HEK293 (cell line): Measurements from ENCODE around the gene SKAP1.

Experiments used
- CTCF ChIA-PET: fragments of 350-600 bp; formaldehyde crosslinking; extraction: SDS; loops from one replicate; lab custom pipeline; 2021; ENCODE audit warnings: antibody characterized with exemption; lab: Yijun Ruan, JAX
- POLR2A ChIA-PET: fragments of 300-600 bp; formaldehyde crosslinking; extraction: SDS; loops from one replicate; lab custom pipeline; 2020; ENCODE audit warnings: antibody characterized with exemption, inconsistent platforms; lab: Yijun Ruan, JAX
- H3K27ac ChIP-seq: fragments of 200-500 bp; sonication (Bioruptor generic); 2 replicates; pipeline ENCODE4 v1.5.1; 2014; ENCODE audit warnings: low read depth, low read length, control low read depth, inconsistent platforms; ENCODE audit errors: extremely low read depth
- H3K36me3 ChIP-seq, 2 experiments: fragments of 200-500 bp in 1 of 2; sonication (Bioruptor generic) in 1 of 2; 1 replicate in 1 of 2; 2 replicates in 1 of 2; pipeline ENCODE4 v1.5.1; 2014 to 2017; ENCODE audit warnings: inconsistent platforms in 2 of 2, low read length in 2 of 2; ENCODE audit not compliant: control insufficient read depth in 2 of 2, insufficient read depth in 1 of 2
- H3K4me1 ChIP-seq: fragments of 200-500 bp; sonication (Bioruptor generic); 2 replicates; pipeline ENCODE4 v1.5.1; 2014; ENCODE audit warnings: mild to moderate bottlenecking, low read length, inconsistent platforms; ENCODE audit not compliant: control insufficient read depth, insufficient read depth
- H3K4me3 ChIP-seq: 2 replicates; pipeline ENCODE4 v1.5.1; 2011; ENCODE audit warnings: low read depth, mild to moderate bottlenecking, control low read depth, low read length, moderate library complexity
- H3K9me3 ChIP-seq: fragments of 200-500 bp; sonication (Bioruptor generic); 2 replicates; pipeline ENCODE4 v1.5.1; 2014; ENCODE audit warnings: low read depth, low read length, inconsistent platforms; ENCODE audit not compliant: control insufficient read depth, insufficient read depth
- AEBP2 ChIP-seq: fragments of 450-650 bp; formaldehyde crosslinking; IDR thresholded peaks from 2 replicates; pipeline ENCODE4 v1.5.1; 2016; ENCODE audit warnings: missing biosample characterization, missing genetic modification characterization, borderline replicate concordance
- BCL11B ChIP-seq: fragments of 450-650 bp; formaldehyde crosslinking; IDR thresholded peaks from 2 replicates; pipeline ENCODE4 v1.5.1; 2016; ENCODE audit warnings: low read depth, missing biosample characterization, missing genetic modification characterization
- IKZF3 ChIP-seq: fragments of 450-650 bp; IDR thresholded peaks from 2 replicates; pipeline ENCODE4 v1.5.0; 2018; ENCODE audit warnings: missing biosample characterization, mild to moderate bottlenecking, missing genetic modification characterization, moderate library complexity
- OSR2 ChIP-seq: fragments of 450-650 bp; formaldehyde crosslinking; IDR thresholded peaks from 2 replicates; pipeline ENCODE4 v1.5.1; 2016; ENCODE audit warnings: missing biosample characterization, missing genetic modification characterization
- RBAK ChIP-seq: fragments of 450-650 bp; formaldehyde crosslinking; IDR thresholded peaks from 2 replicates; pipeline ENCODE4 v1.5.1; 2016; ENCODE audit warnings: missing biosample characterization, missing genetic modification characterization
- SALL2 ChIP-seq: fragments of 450-650 bp; formaldehyde crosslinking; IDR thresholded peaks from 2 replicates; pipeline ENCODE4 v1.5.0; 2017; ENCODE audit warnings: missing biosample characterization, mild to moderate bottlenecking, missing genetic modification characterization, borderline replicate concordance
- ZBTB17 ChIP-seq: fragments of 450-650 bp; formaldehyde crosslinking; IDR thresholded peaks from 2 replicates; pipeline ENCODE4 v1.5.1; 2016; ENCODE audit warnings: missing biosample characterization, missing genetic modification characterization
- ZBTB6 ChIP-seq: fragments of 450-650 bp; formaldehyde crosslinking; IDR thresholded peaks from 2 replicates; pipeline ENCODE4 v1.5.1; 2017; ENCODE audit warnings: missing biosample characterization, missing genetic modification characterization
- ZNF175 ChIP-seq: fragments of 450-650 bp; formaldehyde crosslinking; IDR thresholded peaks from 2 replicates; pipeline ENCODE4 v1.5.1; 2016; ENCODE audit warnings: missing biosample characterization, missing genetic modification characterization
- ZNF211 ChIP-seq: fragments of 450-650 bp; formaldehyde crosslinking; IDR thresholded peaks from 2 replicates; pipeline ENCODE4 v1.5.1; 2016; ENCODE audit warnings: low read depth, missing biosample characterization, missing genetic modification characterization
- ZNF23 ChIP-seq: fragments of 450-650 bp; formaldehyde crosslinking; IDR thresholded peaks from 2 replicates; pipeline ENCODE4 v1.5.1; 2016; ENCODE audit warnings: missing biosample characterization, missing genetic modification characterization, borderline replicate concordance
- ZNF335 ChIP-seq: fragments of 450-650 bp; formaldehyde crosslinking; conservative IDR thresholded peaks from 2 replicates; pipeline ENCODE4 v1.5.1; 2016; ENCODE audit warnings: missing biosample characterization, missing genetic modification characterization
- ZNF350 ChIP-seq: fragments of 450-650 bp; formaldehyde crosslinking; IDR thresholded peaks from 2 replicates; pipeline ENCODE4 v1.5.0; 2017; ENCODE audit warnings: missing biosample characterization, mild to moderate bottlenecking, missing genetic modification characterization
- ZNF518A ChIP-seq: fragments of 450-650 bp; formaldehyde crosslinking; conservative IDR thresholded peaks from 2 replicates; pipeline ENCODE4 v1.5.1; 2016; ENCODE audit warnings: low read depth, missing biosample characterization, missing genetic modification characterization
- ZNF549 ChIP-seq: fragments of 450-650 bp; IDR thresholded peaks from 2 replicates; pipeline ENCODE4 v1.5.1; 2018; ENCODE audit warnings: missing biosample characterization, missing genetic modification characterization, mild to moderate bottlenecking, inconsistent platforms, moderate library complexity
- ZNF558 ChIP-seq: fragments of 450-650 bp; formaldehyde crosslinking; IDR thresholded peaks from 2 replicates; pipeline ENCODE4 v1.5.1; 2016; ENCODE audit warnings: missing biosample characterization, missing genetic modification characterization
- ZNF600 ChIP-seq: fragments of 450-650 bp; formaldehyde crosslinking; IDR thresholded peaks from 2 replicates; pipeline ENCODE4 v1.5.1; 2016; ENCODE audit warnings: missing biosample characterization, missing genetic modification characterization
- ZNF704 ChIP-seq: fragments of 450-650 bp; formaldehyde crosslinking; IDR thresholded peaks from 2 replicates; pipeline ENCODE4 v1.5.1; 2016; ENCODE audit warnings: missing biosample characterization, missing genetic modification characterization
- ZNF776 ChIP-seq: fragments of 450-650 bp; formaldehyde crosslinking; IDR thresholded peaks from 2 replicates; pipeline ENCODE4 v1.5.0; 2017; ENCODE audit warnings: missing biosample characterization, missing genetic modification characterization, borderline replicate concordance
- ZSCAN16 ChIP-seq: fragments of 450-650 bp; formaldehyde crosslinking; IDR thresholded peaks from 2 replicates; pipeline ENCODE4 v1.5.1; 2016; ENCODE audit warnings: missing biosample characterization, missing genetic modification characterization

Gene SKAP1

GRCh38 chr17:48462946-48463345 is 32.9 kb upstream of the SKAP1 start:
- H3K4me3 ChIP-seq: no peak overlapping the region
- TF ChIP-seq RBAK (tag by site-specific recombination) (no peak), ZNF549 (no peak), IKZF3 (no peak), ZNF350 (tag by site-specific recombination) (no peak), AEBP2 (tag by site-specific recombination) (no peak), ZNF335 (no peak), ZSCAN16 (tag by site-specific recombination) (no peak), ZNF175 (tag by site-specific recombination) (no peak), ZNF776 (tag by site-specific recombination) (no peak), ZNF211 (tag by site-specific recombination) (no peak), ZNF518A (tag by site-specific recombination) (no peak)
- TF ChIP-seq, all 188 proteins: peak for 0
- no peaks in the 10 kb centered on the region for H3K36me3 ChIP-seq
- H3K27ac ChIP-seq: no peak overlapping the region
- no peaks in the 10 kb centered on the region for H3K9me3 ChIP-seq
- H3K4me1 ChIP-seq: no peaks in the 10 kb centered on the region; the same call in 1 of the 2 replicates
- CTCF ChIA-PET: interaction anchor here (0.6 to 1.6 kb wide), 5 partner anchors 9 to 202 kb away, joined by 3 to 7 read pairs (median 4); partner anchors contain the start of gene HOXB5
- POLR2A ChIA-PET: no interaction called here

- Histone ChIP-seq H3K36me3 (no peaks in the 10 kb centered on the region), H3K27ac (no peak overlapping the region), H3K4me1 (peaks cover 9% of the 10 kb centered on the region), H3K9me3 (no peaks in the 10 kb centered on the region), H3K4me3 (no peak overlapping the region)
- POLR2A ChIA-PET: no interaction called here
- CTCF ChIA-PET: interaction anchor here (0.5 to 1.4 kb wide), 5 partner anchors 12 to 196 kb away, joined by 3 to 7 read pairs (median 6); no protein-coding TSS in a partner anchor
- 0 out of 2 replicates have a peak, but pooled peaks have one; percentile 35 for TF ChIP-seq ZBTB17
- no peak for TF ChIP-seq ZNF600
Measured at GRCh38 chr17:48460052-48460451, 30.0 kb upstream of the SKAP1 start.

GRCh38 chr17:48459070-48459844 is 29.2 kb upstream of the SKAP1 start:
- CTCF ChIA-PET: interaction anchor here (0.5 to 1.4 kb wide), 5 partner anchors 108 to 300 kb away, joined by 3 to 6 read pairs (median 5); no protein-coding TSS in a partner anchor
- peaks cover 9% of the 10 kb centered on the region for H3K4me1 ChIP-seq
- TF ChIP-seq ZBTB6 (tag by site-specific recombination) (no peak), ZNF23 (tag by site-specific recombination) (no peak), ZNF704 (tag by site-specific recombination) (no peak), SALL2 (tag by site-specific recombination) (no peak), OSR2 (no peak), BCL11B (tag by site-specific recombination) (no peak), ZNF558 (tag by site-specific recombination) (no peak)
- no peaks in the 10 kb centered on the region for H3K36me3 ChIP-seq
- H3K4me3 ChIP-seq: no peak overlapping the region
- POLR2A ChIA-PET: no interaction called here
- no peaks in the 10 kb centered on the region for H3K9me3 ChIP-seq
- no peak overlapping the region for H3K27ac ChIP-seq
